Posterior vena cava (tissue), 2 donors: ENCODE results near the gene CPSF4L. TPM values are rescaled to one million over a fixed set of nuclear protein-coding genes. Genes with fewer than 3 reads are reported as not detected.
A peak's percentile ranks its signal among the peaks of the same experiment; 100 is the strongest.

ENCODE experiments used
- DNase-seq: peaks from one replicate; pipeline ENCODE4 v3.0.0-alpha.2; 2020; ENCODE audit warnings: low spot score
- intact Hi-C, 2 donors: fragments of 100-400 bp; cut with DNase I; formaldehyde crosslinking; loops; one replicate each; pipeline versions ENCODE4 v1.14.1 to v1.14.2; 2022 to 2023
- total RNA-seq, 2 donors: library from RNA; stranded (reverse); fragmentation: NEBNext Ultra II Directional; extraction: Animal tissue kit (Norgen Biotek cat#: 25700); gene quantifications; one replicate each; pipeline ENCODE4 v1.2.1, GENCODE V29; 2021
- donor health status: DM: yes; HTN: yes; CAD: no.
- donor health status: DM: yes; HTN: yes; CAD: no.

Gene CPSF4L
- total RNA-seq, 2 donors from 2014 or later = not detected

DNA sequence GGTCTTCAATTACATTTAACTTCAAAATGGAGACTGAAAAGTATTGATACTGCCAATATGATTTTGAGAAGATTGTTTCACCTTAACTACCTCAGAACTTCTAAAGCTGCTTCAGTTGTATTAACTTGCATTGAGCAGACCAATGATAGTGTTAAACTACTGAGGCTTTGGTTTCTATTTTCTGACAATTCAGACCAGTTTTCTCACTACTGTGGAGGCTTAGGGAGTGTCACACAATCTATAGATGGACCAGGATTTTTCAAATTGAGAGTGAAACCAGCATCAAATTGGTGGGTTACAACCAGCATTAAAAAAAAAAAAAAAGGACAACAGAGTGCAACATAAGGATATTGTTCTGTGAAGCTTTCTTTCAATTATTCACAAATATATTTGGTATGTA lies 47.7 kb downstream of the CPSF4L start:
- intact Hi-C loops = loop anchor here in 1 of 2 donors (5.0 kb wide), 1 partner anchor 162 kb away; no protein-coding TSS in a partner anchor
- no peak for DNase-seq

DNA sequence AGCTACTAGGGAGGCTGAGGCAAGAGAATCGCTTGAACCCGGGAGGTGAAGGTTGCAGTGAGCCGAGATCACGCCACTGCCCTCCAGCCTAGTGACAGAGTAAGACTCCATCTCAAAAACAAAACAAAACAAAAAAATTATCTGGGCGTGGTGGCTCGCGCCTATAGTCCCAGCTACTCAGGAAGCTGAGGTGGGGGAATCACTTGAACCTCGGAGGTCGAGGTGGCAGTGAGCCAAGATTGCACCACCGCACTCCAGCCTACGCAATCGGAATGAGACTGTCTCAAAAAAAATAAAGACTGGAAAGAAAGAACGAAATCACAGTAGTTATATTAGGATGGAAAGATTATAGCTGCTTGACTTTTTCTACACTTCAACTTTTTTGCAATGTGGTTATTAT lies 49.9 kb downstream of the CPSF4L start:
- peak; percentile 64 for DNase-seq
- intact Hi-C loops = loop anchor here in 1 of 2 donors (5.0 kb wide), 1 partner anchor 159 kb away; no protein-coding TSS in a partner anchor

- DNase-seq = no peak
- intact Hi-C loops = loop anchor here in 1 of 2 donors (5.0 kb wide), 1 partner anchor 158 kb away; no protein-coding TSS in a partner anchor
Measured at GRCh38 chr17:73210002-73210678, 51.5 kb downstream of the CPSF4L start.

- intact Hi-C loops = no loop called here
- peak; percentile 66 for DNase-seq
Measured at GRCh38 chr17:73209436-73209835, 52.2 kb downstream of the CPSF4L start.

- intact Hi-C loops = no loop called here
- DNase-seq = peak; percentile 69
Measured at GRCh38 chr17:73208139-73208827, 53.4 kb downstream of the CPSF4L start.

DNA sequence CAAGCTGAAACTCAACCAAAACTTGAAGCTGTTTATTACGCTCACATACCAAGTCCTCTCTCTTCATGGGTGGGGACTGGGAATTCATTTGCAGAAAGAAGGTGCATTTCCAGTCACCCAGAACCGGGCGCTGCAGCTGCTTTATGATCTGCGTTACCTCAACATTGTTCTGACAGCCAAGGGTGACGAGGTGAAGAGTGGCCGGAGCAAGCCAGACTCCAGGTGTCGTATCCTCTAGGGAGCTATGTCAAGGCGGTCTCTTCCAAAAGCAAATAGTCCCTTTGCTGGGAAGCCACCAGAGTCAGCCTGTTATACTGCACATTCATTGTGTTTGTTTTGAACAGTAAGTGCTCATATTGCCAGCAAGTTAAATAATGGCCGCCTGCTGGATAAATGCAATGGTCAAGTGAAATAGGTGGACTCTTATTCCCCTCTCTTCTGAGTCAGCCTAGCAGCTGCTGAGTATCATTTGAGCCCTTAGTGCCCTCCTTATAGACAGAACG lies 56.2 kb downstream of the CPSF4L start:
- intact Hi-C loops = loop anchor here in 1 of 2 donors (1.0 kb wide), 1 partner anchor 8 kb away; no protein-coding TSS in a partner anchor
- DNase-seq = peak; percentile 43

- DNase-seq = peak; percentile 49
- intact Hi-C loops = no loop called here
Measured at GRCh38 chr17:73203788-73204479, 57.7 kb downstream of the CPSF4L start.

GRCh38 chr17:73203135-73203787 lies 58.4 kb downstream of the CPSF4L start:
- intact Hi-C loops = no loop called here
- no peak for DNase-seq

DNA sequence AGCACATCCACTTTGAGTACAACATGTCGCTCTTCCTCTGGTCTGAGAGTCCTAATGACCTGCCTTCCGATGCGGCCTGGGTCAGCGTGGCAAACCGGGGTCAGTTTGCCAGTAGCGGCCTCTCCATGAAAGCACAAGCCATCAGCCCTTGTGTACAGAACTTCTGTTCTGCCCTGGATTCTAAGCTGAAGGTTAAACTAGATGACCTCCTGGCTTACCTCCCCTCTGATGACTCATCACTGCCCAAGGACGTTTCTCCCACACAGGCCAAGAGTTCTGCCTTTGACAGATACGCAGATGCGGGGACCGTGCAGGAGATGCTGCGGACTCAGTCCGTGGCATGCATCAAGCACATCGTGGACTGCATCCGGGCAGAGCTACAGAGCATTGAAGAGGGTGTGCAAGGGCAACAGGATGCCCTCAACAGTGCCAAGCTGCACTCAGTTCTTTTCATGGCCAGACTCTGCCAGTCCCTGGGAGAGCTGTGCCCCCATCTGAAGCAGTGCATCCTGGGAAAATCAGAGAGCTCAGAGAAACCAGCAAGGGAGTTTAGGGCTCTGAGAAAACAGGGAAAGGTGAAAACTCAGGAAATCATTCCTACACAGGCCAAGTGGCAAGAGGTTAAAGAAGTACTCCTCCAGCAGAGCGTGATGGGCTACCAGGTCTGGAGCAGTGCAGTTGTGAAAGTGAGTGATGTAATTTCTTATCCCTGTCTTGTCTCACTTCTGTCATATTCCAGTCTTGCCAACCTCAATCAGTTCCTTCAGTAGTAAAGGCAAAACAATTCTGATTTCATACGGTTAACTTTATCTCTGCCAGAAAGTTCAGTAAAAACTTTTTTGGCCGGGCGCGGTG lies 60.2 kb downstream of the CPSF4L start:
- intact Hi-C loops = no loop called here
- no peak for DNase-seq

DNA sequence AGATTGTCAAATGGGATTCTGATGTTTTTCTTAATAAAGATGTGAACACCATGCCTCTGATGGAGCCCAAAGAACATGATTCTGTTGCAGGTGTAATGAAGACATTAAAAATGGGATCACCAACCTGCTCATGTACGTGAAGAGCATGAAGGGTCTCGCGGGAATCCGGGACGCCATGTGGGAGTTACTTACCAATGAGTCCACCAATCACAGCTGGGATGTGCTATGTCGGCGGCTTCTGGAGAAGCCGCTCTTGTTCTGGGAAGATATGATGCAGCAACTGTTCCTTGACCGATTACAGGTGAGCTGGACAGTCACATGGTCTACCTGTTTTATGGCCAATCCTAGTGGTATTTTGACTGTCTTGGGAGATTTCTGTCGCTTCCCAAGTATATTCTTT lies 61.2 kb downstream of the CPSF4L start:
- no peak for DNase-seq
- intact Hi-C loops = no loop called here

GRCh38 chr17:73199751-73200317 lies 61.8 kb downstream of the CPSF4L start:
- intact Hi-C loops = no loop called here
- no peak for DNase-seq

GRCh38 chr17:73198930-73199260 lies 62.8 kb downstream of the CPSF4L start:
- intact Hi-C loops = no loop called here
- no peak for DNase-seq

Other genes starting within 250 kb of the CPSF4L start
- gene SLC39A11, start 169.2 kb downstream of the CPSF4L start, total RNA-seq = 10 to 100 TPM; 20.6 to 25.8 TPM
- 1 to 10 TPM in 1 of 2 donors, under 1 TPM in 1; 0.88 to 1.1 TPM for gene SSTR2, start 96.9 kb downstream of the CPSF4L start, total RNA-seq
- gene COG1, start 68.8 kb downstream of the CPSF4L start, total RNA-seq = 10 to 100 TPM; 28.3 to 37.2 TPM
- 10 to 100 TPM; 32.6 to 45.1 TPM for gene CDC42EP4, start 50.1 kb upstream of the CPSF4L start, total RNA-seq